Keratinocyte (primary cell): ENCODE results near the gene PKP2.

Source experiments
- EZH2 ChIP-seq: IDR thresholded peaks from one replicate; pipeline ENCODE4 v1.6.1; 2012; ENCODE audit warnings: inconsistent platforms, mild to moderate bottlenecking, low read length, moderate library complexity
- TF ChIP-seq, protein P1 (sequence below), 3 experiments: IDR thresholded peaks in 1 of 3; conservative IDR thresholded peaks in 1 of 3; optimal IDR thresholded peaks in 1 of 3; 2 replicates in 2 of 3; 3 replicates in 1 of 3; pipeline versions ENCODE3 to v1.5.1; 2011; ENCODE audit warnings: low read length in 3 of 3, mild to moderate bottlenecking in 3 of 3, moderate library complexity in 2 of 3, control low read depth in 1 of 3, inconsistent platforms in 1 of 3; ENCODE audit not compliant: insufficient read depth in 2 of 3; ENCODE audit errors: extremely low read depth in 1 of 3

GRCh38 chr12:32801269-32801980 is 95.2 kb downstream of the PKP2 start:
- TF ChIP-seq, protein P1, sequence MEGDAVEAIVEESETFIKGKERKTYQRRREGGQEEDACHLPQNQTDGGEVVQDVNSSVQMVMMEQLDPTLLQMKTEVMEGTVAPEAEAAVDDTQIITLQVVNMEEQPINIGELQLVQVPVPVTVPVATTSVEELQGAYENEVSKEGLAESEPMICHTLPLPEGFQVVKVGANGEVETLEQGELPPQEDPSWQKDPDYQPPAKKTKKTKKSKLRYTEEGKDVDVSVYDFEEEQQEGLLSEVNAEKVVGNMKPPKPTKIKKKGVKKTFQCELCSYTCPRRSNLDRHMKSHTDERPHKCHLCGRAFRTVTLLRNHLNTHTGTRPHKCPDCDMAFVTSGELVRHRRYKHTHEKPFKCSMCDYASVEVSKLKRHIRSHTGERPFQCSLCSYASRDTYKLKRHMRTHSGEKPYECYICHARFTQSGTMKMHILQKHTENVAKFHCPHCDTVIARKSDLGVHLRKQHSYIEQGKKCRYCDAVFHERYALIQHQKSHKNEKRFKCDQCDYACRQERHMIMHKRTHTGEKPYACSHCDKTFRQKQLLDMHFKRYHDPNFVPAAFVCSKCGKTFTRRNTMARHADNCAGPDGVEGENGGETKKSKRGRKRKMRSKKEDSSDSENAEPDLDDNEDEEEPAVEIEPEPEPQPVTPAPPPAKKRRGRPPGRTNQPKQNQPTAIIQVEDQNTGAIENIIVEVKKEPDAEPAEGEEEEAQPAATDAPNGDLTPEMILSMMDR (optimal IDR thresholded peaks at IDR 0.05 in 1 of 3, IDR thresholded peaks at IDR 0.05 in 1 of 3, conservative IDR thresholded peaks at IDR 0.05 in 1 of 3; ENCODE audit: extremely low read depth in 1 of 3, insufficient read depth in 2 of 3, low read length in 3 of 3) = no peak
- no peak for TF ChIP-seq EZH2
